HG03196 (cell line): ENCODE data around the gene OR51F2.
"Not testable (repeated sequence)": the region's sequence is repeated elsewhere in the genome, so short reads cannot be mapped to it uniquely, and the experiment has no call there.

ENCODE experiments used
- ATAC-seq: cut with Tn5 transposase; IDR thresholded peaks from one replicate; pipeline ENCODE4 v1.9.1; 2021; ENCODE audit not compliant: unreplicated experiment

Gene OR51F2, protein sequence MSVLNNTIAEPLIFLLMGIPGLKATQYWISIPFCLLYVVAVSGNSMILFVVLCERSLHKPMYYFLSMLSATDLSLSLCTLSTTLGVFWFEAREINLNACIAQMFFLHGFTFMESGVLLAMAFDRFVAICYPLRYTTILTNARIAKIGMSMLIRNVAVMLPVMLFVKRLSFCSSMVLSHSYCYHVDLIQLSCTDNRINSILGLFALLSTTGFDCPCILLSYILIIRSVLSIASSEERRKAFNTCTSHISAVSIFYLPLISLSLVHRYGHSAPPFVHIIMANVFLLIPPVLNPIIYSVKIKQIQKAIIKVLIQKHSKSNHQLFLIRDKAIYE

DNA sequence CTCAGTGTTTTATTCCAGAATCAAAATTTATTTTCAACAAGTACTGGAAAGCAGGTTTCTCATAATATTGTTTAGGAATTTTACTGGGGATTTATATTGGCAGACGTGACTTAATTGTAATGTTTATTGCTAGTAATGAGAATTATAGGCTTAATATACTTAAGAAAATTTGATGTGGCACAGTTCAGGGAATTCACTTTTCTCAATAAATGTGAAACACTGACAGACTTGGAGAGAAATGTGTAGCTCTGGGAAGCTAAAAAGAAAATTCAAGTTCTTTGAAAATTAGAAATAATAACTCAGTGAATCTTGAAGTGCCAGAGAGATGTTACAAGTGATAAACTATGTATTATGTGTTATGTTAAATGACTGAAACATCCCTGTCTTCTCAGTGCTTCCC is at the start of gene OR51F2:
Gene OR51F2 (plus strand): TSS at position 301 of the 400 bp plus-strand sequence. CDS start 101 bp downstream, outside the sequence.
- no peak for ATAC-seq

DNA sequence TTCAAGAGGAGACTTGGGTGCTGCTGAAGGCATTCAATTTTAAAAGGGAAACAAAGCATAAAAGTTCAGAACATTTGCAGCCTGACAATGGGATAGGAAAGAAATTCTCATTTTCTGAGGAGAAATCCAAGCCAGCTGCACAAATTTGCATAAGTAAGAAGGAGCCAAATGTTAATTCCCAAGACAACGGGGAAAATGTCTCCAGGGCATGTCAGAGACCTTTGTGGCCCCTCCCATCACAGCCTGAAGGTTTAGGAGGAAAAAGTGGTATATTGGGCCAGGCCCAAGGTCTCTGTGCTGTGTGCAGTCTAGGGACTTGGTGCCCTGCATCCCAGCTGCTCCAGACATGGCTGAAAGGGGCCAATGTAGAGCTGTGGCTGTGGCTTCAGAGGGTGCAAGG is 38.7 kb upstream of the OR51F2 start:
- no peak for ATAC-seq

DNA sequence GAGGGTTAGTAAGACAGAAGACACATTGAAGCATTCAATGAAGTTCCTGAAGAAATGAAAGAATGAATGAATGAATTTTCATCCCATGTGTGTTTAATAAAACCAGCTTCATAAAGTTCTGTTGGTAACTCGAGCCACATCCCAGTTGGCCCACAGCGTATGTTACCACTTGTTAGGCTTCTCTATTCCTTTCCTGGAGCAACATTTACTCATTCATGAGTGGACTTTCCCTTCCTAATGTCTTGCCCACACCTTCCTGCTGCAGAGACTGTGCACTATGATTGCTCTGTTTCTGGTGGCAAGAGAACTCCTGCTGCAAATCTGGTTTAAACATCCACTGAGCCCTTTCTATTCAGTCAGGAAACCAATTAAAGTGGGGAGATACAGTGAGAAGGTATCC is 23.9 kb upstream of the OR51F2 start:
- no peak for ATAC-seq

DNA sequence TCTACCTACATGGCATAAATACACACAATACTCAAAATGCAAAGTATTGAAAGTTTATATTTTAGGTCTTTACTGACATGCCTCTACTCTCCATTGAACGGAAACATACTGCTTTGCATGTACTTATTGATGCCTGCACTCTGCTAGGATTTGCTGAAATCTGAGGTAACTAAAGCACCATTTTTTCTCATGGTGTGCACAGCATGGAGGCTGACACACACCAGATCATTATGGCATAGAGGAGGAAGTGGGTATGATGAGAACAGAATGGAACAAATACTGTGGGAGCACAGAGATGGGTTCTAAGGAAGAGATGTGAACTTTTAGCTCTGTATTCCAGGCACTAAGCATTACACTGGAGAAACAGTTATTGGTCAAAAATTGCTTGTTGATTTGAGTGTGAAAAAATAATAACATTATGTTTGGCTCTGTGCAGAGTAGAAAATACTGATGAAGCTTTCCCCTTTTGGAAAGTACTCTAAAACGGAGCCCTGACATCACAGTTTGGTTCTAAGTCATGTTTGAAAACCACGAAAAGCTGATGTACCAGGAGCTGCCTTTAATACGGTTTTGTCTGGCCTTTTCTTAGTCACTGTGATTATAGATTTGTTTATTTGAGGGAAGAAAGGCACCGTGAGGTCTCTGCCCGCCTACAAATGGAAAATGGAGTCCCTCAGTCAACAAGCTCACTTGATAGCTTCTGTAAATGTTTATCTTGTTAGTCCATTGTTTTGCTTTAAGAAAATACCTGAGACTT is 22.5 kb upstream of the OR51F2 start:
- ATAC-seq = no peak

DNA sequence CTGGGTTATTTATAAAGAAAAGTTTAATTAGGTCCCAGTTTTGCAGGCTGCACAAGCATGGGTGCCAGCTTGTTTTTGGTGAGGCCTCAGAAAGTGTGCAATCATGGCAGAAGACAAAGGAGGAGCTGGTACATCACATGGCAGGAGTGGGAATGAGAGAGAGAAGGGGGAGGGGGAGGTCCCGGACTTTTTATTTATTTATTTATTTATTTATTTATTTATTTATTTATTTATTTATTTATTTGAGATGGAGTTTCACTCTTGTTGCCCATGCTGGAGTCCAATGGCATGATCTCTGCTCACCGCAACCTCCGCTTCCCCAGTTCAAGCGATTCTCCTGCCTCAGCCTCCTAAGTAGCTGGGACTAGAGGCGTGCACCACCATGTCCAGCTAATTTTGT is 19.8 kb upstream of the OR51F2 start:
- ATAC-seq = not testable (repeated sequence)

DNA sequence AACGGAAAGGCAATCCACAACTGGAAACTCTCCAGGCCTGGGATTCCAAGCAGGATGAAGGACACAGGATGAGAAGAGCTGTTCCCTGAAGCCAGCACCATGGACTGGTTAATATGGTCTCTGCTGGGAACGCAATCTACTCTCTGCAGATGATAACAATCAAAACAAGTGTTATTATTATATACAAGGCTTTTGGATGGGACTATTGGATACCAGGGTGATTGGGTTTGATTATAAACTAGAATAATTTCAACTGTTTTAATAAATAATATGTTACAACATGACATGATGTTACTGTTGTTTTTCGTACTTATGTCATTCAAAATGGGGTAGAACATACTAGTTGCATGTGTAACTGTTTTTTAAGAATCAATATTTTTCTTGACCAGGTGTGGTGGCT is 16.8 kb upstream of the OR51F2 start, which contains the start of gene OR52R1:
Gene OR52R1 (minus strand): TSS at position 101 of the 400 bp plus-strand sequence. CDS start 0 bp downstream, at position 101.
- ATAC-seq = no peak

DNA sequence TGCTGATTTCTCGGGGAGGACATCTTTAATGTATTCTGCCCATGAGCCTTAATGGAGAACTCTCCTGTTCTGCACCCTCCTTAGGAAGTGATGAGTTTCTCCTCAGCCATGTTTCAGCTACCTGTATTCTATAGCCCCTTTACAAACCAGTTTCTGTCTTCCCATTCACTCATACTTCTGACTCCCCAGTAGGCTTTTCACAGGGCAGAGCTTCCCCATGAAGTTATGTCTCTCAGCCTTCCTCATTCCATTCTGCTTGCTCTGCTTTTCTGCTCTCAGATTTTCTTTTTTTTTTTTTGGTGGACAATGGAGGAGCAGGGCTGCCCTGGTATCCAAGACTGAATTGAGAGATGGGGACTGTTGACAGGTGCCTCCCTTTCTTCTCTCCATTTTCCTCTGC is 12.6 kb upstream of the OR51F2 start:
- ATAC-seq = no peak

DNA sequence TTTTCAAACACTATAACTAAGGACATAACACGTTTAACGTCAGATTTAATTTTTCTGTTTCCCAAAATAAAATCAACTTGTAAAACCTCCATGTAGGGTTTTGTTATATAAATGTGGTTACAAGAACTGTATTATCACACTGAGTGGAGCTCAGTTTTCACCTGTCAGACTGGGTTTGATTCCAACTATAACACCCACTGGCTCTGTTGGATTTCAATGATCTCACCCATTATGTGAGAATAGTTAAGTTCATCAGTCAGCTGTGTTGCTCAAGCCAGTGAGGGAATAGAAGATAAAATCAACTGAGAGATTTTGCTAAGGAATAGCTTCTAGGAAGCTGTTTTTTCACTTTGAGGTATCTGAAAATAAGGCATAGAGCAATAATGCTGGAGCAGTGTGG is 11.9 kb upstream of the OR51F2 start:
- no peak for ATAC-seq

DNA sequence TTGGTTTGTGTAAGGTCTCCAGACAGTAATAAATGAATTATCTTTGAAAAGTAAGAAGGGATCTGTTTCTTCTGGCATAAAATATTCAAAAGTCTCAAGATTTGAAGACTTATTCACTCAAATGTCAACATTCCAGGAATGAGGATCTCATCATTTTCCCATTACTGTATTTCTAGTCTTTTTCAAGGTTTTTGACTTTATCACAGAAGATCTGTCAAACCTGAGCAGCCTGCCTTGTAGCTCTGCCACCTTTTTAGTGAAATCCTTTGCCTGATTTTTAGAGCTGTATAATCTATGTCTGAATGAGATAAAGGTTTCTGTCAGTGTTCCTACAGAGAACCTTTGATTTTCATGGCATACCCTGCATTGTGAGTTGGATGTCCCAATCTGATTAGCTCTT is 4.0 kb downstream of the OR51F2 start:
- no peak for ATAC-seq

DNA sequence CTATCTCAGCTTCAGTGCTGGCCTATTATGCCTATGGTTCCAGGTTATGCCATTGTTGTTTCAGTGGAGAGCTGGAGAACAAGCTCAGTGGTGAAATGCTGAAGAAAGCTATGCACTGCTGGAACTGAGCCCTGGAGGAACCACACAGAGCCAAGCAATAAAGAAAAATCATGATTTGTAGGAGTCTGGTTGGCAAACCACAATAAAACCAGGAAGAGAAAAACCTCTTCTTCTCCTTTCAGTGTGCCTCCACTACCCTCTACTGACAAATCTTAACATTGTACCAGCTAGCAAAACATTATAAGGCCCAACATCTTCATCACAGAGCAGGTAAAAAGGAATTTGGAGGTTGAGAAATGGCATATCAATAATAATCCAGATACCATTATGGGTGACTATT is 5.3 kb downstream of the OR51F2 start:
- ATAC-seq = no peak

DNA sequence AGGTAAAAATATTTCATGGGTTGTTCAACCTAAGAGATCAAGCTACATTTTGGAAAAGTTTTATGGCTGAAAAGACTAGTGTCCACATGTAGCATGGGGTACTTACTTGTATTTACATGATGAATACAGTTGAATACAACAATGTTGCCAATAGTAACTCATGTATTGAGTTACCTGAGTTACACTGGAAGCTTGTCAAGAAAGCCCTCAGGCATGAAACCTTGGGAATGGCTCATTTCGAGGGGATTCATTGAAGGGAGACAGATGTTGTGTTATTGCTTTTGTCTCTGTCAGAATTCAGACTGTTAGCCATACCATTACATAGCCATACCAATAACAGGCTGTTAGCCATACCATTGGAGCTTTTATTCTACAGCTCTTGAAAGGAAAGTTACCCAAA is 9.2 kb downstream of the OR51F2 start:
- no peak for ATAC-seq

DNA sequence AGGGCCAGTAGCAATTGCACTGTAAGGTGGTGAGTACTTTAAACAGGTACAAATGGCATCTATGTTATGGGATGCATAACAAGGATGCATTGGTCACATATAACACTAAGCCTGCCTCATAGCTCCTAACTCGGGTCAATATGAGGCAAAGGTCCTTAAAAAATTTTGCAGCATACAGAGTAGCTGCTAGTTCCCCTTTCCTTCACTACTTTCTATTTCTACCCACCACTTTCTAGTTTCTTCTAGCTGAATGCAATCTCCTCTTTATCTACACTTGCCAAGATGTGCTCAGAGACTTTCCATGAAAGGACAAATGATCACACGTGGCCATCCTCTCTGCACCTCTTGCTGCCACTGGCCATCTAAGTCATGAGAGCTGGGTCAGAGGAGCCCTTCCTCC is 9.8 kb downstream of the OR51F2 start:
- no peak for ATAC-seq

DNA sequence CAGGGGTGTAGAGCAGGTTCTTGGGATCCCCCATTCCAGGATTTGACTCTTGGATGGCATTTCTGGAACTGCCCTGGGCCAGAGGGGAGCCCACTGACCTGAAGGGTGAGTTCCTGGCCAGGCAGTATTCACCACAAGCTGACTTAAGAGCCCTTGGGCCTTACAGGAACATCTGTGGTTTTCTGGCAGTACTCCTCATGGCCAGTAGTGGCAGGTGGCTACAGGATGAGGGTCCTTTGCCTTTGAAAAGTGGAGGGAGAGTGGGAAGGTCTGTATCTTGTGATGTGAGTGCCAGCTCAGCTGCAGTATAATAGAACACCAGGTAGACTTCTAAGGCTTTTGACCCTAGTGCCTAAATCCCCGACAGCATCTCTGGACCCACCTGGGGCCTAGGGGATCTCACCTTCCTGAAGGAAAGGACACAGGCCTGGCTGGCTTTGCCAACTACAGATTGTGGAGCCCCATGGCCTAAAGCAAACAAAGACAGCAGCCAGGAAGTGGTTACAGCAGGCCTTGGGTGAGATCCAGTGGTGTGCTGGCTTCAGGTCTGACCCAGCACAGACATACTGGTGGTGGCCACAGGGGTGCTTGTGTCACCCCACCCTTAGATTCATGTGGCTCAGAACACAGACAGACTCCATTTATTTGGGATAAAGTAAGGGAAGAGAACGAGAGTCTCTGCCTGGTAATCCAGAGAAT is 18.9 kb downstream of the OR51F2 start:
- no peak for ATAC-seq

DNA sequence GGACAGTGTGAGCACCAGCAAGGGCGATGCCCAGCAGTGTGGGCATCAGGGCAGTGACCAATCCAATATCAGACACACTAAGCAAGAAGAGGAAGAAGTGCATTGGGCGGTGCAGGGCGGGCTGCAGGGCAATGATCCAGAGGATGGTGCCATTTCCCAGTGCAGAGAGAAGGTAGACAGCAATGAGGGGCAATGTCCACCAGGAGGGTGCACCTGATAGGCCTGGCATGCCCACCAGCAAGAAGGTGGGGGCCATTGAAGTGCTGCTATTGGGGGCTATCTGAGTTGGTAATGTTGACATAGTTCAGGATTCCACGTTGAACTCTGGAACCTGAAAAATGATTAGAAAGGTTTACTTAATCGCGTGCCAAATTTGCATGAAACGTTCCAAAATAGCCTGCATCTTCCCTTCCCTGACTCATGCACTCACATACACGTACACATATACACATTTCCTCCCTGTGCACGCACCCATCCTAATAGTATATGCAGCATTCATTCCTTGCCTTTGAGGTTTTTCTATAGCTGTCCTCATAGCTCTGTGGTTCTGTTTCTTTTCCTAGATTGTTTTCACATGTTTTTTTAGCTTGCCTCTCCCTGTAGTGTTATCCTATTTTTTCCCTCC is 27.9 kb downstream of the OR51F2 start, which contains the start of gene OR51S1:
Gene OR51S1 (minus strand): TSS at position 301 of the 625 bp plus-strand sequence. CDS start 0 bp downstream, at position 301.
- no peak for ATAC-seq

DNA sequence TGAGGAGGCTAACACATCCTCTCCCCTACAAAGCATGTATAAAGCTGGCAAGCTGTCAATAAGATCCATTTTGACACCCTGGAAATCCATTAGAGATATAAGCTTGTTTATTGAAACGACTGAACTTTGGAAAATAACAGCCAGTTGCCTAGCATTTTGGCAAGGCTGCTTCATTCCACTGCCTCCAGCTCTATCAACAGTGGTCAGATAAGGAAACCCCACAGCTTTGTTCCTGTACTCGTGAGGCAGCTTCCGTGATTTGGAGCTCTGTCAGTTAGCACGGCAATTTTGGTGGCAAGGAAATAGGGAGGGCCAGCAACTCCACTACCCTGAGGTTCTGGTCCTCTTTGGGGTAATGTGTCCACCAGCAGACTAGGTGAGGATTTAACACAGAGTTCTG is 29.9 kb downstream of the OR51F2 start:
- no peak for ATAC-seq

DNA sequence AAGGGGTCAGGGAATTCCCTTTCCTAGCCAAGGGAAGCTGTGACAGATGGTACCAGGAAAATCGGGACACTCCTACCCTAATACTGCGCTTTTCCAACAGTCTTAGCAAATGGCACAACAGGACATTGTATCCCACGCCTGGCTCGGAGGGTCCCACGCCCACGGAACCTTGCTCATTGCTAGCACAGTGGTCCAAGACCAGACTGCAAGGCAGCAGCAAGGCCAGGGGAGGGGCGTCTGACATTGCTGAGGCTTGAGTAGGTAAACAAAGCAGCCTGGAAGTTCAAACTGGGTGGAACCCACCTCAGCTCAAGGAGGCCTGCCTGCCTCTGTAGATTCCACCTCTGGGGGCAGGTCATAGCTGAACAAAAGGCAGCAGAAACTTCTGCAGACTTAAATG is 33.2 kb downstream of the OR51F2 start:
- ATAC-seq = not testable (repeated sequence)

DNA sequence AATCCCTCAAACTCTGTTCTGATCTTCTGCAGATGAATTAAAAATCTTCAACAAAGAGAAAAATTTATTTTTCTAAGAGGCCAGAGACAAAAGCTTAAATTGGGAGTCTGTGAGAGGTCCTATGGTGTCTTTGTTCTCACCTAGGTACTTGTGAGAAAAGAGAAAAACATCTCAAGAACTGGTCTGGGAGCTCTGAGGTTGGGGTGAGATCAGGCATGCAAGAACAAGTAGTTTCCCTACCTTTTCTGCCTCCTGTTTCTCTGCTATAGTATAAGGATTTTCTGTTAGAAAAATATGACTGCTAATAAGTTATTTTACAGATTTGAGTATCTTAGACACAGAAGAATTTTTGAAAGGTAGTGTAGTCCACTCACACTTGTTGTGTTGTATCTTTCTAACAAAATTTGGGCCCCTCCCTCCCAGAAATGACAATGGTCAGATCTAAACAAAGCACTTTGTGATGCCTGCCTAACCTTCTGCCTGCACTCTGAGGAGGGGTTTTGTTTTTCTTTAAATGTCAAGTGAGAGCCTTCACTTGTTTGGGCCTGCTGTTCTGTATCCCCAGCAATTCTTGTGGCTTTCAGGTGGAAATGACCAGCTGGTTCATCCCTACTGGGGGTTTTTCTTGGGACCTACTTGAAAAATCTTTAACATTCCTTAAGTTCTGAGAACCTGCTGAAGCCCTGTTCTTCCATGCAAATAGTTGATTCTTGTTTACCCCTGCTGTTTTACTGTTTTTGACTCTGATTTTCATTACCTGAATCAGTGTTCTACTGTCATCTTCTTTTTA is 41.5 kb downstream of the OR51F2 start:
- ATAC-seq = no peak

DNA sequence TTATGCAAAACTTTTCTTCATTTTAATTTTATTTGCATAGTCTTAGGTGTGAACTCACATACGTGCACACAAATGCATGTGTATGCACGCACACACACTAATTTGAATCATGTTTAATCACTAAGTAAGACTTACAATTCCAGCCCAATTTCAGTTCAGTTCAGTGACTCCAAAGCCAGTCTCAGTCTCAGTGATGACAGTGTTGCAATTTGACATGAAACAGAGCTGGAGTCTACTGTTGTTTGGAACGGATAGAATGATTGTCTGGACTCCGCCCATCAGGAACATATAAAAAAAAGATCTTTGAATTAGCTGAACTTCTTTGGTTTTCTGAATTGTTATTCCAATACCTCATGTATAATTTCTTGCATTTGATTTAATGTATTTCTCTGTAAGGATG is 42.8 kb downstream of the OR51F2 start:
- ATAC-seq = no peak

DNA sequence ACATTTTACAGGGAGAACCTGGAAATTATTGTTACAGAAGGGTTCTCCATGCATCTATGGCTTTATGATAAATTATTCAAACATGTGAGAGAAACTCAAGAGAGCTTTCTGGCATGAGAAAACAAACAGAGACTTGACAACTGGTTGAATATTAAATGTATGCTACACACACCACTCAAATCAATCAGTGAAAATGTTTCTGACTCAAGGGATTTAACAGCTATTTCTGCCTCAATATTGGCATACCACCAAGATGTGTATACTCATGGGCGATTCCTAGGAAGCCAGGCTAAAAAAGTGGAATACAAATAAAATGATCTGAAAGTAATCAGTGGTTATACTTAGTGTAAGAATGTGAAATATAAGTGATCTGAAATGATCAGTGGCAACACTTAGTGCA is 44.7 kb downstream of the OR51F2 start:
- ATAC-seq = no peak
